ENCODE measurements around the gene ENAM. TPM values are rescaled to one million over a fixed set of nuclear protein-coding genes. Genes with fewer than 3 reads are reported as not detected.

The ENAM gene
- total and polyA plus RNA-seq, 5 donors = 2.6 to 12.1 (median 3.6) TPM

- intact Hi-C loops (cut with DNase I) = no loop called here
- 33% methylated on average over 3 of the region's 3 CpGs for WGBS
These were observed 24.7 kb upstream of the ENAM start for GRCh38 chr4:70603856-70604255.

DNA sequence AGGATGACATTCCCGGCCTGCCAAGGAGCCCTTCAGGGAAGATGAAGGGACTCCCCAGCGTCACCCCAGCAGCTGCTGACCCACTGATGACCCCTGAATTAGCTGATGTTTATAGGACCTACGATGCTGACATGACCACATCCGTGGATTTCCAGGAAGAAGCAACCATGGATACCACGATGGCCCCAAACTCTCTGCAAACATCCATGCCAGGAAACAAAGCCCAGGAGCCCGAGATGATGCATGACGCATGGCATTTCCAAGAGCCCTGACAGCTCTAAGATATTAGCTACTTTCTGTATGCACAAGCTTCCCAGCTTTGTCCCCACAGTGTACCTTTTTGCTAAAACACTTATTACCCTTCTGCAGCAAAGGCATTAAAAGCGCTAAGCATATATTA, 22.1 kb upstream of the ENAM start:
- intact Hi-C loops (cut with DNase I) = no loop called here
- ATAC-seq (no peak), DNase-seq (no peak)
- Histone ChIP-seq H3K4me1 (ENCODE audit: control insufficient read depth, insufficient read depth, low read length) (no peaks in the 10 kb centered on the region), H3K27me3 (ENCODE audit: control insufficient read depth, insufficient read depth) (no peaks in the 10 kb centered on the region), H3K27ac (ENCODE audit: low read length) (no peak overlapping the region), H3K4me3 (ENCODE audit: low read length) (no peak overlapping the region), H3K9me3 (ENCODE audit: control insufficient read depth, low read length) (no peaks in the 10 kb centered on the region)
- 77% methylated on average over 8 of the region's 8 CpGs for WGBS

More at GRCh38 chr4:70603856-70604255, 24.7 kb upstream of the ENAM start:
- H3K9me3 ChIP-seq (ENCODE audit: control insufficient read depth, low read length) = no peaks in the 10 kb centered on the region
- ATAC-seq = no peak
- H3K4me3 ChIP-seq (ENCODE audit: low read length) = no peak overlapping the region
- no peaks in the 10 kb centered on the region for H3K27me3 ChIP-seq (ENCODE audit: control insufficient read depth, insufficient read depth)
- no peaks in the 10 kb centered on the region for H3K4me1 ChIP-seq (ENCODE audit: control insufficient read depth, insufficient read depth, low read length)
- no peak for DNase-seq
- no peak overlapping the region for H3K27ac ChIP-seq (ENCODE audit: low read length)

- 84% methylated on average over 3 of the region's 3 CpGs for WGBS
- H3K9me3 ChIP-seq (ENCODE audit: control insufficient read depth, low read length) = no peaks in the 10 kb centered on the region
- intact Hi-C loops (cut with DNase I) = no loop called here
- H3K4me1 ChIP-seq (ENCODE audit: control insufficient read depth, insufficient read depth, low read length) = no peaks in the 10 kb centered on the region
- no peaks in the 10 kb centered on the region for H3K27me3 ChIP-seq (ENCODE audit: control insufficient read depth, insufficient read depth)
- H3K27ac ChIP-seq (ENCODE audit: low read length) = no peak overlapping the region
- no peak overlapping the region for H3K4me3 ChIP-seq (ENCODE audit: low read length)
- DNase-seq (no peak), ATAC-seq (no peak)
These were observed 21.1 kb upstream of the ENAM start for GRCh38 chr4:70607334-70607853.

GRCh38 chr4:70608324-70608723, 20.2 kb upstream of the ENAM start:
- ATAC-seq (no peak), DNase-seq (no peak)
- Histone ChIP-seq H3K4me1 (ENCODE audit: control insufficient read depth, insufficient read depth, low read length) (no peaks in the 10 kb centered on the region), H3K4me3 (ENCODE audit: low read length) (no peak overlapping the region), H3K9me3 (ENCODE audit: control insufficient read depth, low read length) (no peaks in the 10 kb centered on the region), H3K27me3 (ENCODE audit: control insufficient read depth, insufficient read depth) (no peaks in the 10 kb centered on the region), H3K27ac (ENCODE audit: low read length) (no peak overlapping the region)
- WGBS = 51% methylated on average over 2 of the region's 2 CpGs
- intact Hi-C loops (cut with DNase I) = no loop called here

DNA sequence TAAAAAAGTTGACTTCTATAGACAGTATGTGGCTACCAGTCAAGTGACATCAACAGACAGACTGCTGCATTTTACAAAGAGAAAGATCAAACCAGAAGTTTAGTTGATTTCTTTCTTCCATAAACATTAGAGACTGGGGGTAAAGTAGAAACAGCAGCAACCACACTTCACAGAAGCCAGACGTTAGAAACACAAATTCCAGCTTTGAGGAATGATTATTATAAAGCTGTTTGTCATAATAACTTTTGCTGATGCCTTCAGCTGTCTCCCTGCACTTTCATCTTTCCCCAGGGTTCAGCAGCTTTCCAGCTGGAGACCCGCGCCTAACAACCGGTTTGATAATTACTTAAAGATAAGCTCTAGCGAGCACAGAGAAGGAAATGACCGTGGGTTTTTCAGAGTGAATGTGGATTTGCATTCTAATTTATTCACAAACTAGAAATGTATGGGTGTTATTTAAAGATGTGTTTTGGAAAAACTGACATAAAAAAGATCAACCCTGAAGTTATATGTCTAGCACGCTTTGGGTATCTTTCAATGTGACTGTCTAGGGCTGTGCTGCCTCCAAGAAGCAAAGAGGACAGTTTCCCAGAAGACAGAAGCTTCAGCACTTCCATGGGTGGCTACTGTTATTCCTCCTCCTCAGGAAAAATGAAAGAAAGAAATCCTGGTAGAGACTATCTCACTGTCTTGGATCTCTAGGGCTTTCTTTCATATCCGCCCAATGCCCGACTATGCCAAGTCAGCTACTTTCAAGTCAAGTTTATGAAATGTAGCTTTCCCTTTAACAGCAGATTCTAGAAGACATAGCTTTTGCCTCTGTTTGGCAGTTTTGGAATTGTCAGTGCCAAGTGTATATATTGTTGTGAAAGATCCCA, 15.0 kb upstream of the ENAM start:
- ATAC-seq = peak; percentile 68 to 77
- Histone ChIP-seq H3K4me1 (ENCODE audit: control insufficient read depth, insufficient read depth, low read length) (no peaks in the 10 kb centered on the region), H3K27ac (ENCODE audit: low read length) (no peak overlapping the region), H3K27me3 (ENCODE audit: control insufficient read depth, insufficient read depth) (no peaks in the 10 kb centered on the region), H3K9me3 (ENCODE audit: control insufficient read depth, low read length) (no peaks in the 10 kb centered on the region), H3K4me3 (ENCODE audit: low read length) (peak overlapping the region; percentile 47)
- intact Hi-C loops (cut with DNase I) = no loop called here
- WGBS = 13% methylated on average over 9 of the region's 9 CpGs
- DNase-seq = peak in 1 of 3 donors; percentile 62

GRCh38 chr4:70614184-70614555, 14.4 kb upstream of the ENAM start:
- intact Hi-C loops (cut with DNase I) = no loop called here
- no peak for DNase-seq
- Histone ChIP-seq H3K27ac (ENCODE audit: low read length) (no peak overlapping the region), H3K9me3 (ENCODE audit: control insufficient read depth, low read length) (no peaks in the 10 kb centered on the region), H3K4me1 (ENCODE audit: control insufficient read depth, insufficient read depth, low read length) (no peaks in the 10 kb centered on the region), H3K27me3 (ENCODE audit: control insufficient read depth, insufficient read depth) (no peaks in the 10 kb centered on the region), H3K4me3 (ENCODE audit: low read length) (peak overlapping the region; percentile 47)
- ATAC-seq = peak; percentile 39 to 66
- 54% methylated on average over 3 of the region's 3 CpGs for WGBS

GRCh38 chr4:70619288-70619687, 9.3 kb upstream of the ENAM start:
- no peak for ATAC-seq
- 83% methylated on average over 4 of the region's 4 CpGs for WGBS
- Histone ChIP-seq H3K4me3 (ENCODE audit: low read length) (no peak overlapping the region), H3K9me3 (ENCODE audit: control insufficient read depth, low read length) (no peaks in the 10 kb centered on the region), H3K4me1 (ENCODE audit: control insufficient read depth, insufficient read depth, low read length) (no peaks in the 10 kb centered on the region), H3K27ac (ENCODE audit: low read length) (no peak overlapping the region), H3K27me3 (ENCODE audit: control insufficient read depth, insufficient read depth) (no peaks in the 10 kb centered on the region)
- DNase-seq = no peak
- intact Hi-C loops (cut with DNase I) = no loop called here

DNA sequence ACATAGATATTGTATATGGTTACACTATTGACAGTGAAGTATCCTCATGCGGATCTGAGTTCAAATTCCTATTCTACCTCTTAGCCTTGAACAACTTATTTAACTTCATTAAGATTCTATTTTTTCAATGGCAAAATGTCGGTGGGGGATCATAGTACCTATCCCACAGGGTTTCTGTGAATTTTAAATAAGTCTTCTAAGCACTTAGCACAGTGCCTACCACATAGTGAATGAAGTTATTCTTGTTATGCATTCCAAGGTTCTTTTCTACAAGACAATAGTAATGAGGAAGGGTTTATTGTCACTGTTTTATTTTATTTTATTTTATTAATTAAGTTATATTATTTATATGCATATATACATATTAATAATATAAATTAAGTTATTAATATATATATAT, 8.8 kb upstream of the ENAM start:
- Histone ChIP-seq H3K4me1 (ENCODE audit: control insufficient read depth, insufficient read depth, low read length) (no peaks in the 10 kb centered on the region), H3K9me3 (ENCODE audit: control insufficient read depth, low read length) (no peaks in the 10 kb centered on the region), H3K4me3 (ENCODE audit: low read length) (no peak overlapping the region), H3K27ac (ENCODE audit: low read length) (no peak overlapping the region), H3K27me3 (ENCODE audit: control insufficient read depth, insufficient read depth) (no peaks in the 10 kb centered on the region)
- intact Hi-C loops (cut with DNase I) = no loop called here
- DNase-seq = no peak
- no peak for ATAC-seq
- 95% methylated on average over 2 of the region's 2 CpGs for WGBS

- no peak for ATAC-seq
- no peak for DNase-seq
- Histone ChIP-seq H3K27me3 (ENCODE audit: control insufficient read depth, insufficient read depth) (no peaks in the 10 kb centered on the region), H3K27ac (ENCODE audit: low read length) (no peak overlapping the region), H3K4me1 (ENCODE audit: control insufficient read depth, insufficient read depth, low read length) (no peaks in the 10 kb centered on the region), H3K4me3 (ENCODE audit: low read length) (no peak overlapping the region), H3K9me3 (ENCODE audit: control insufficient read depth, low read length) (no peaks in the 10 kb centered on the region)
- intact Hi-C loops (cut with DNase I) = no loop called here
- 98% methylated on average over 3 of the region's 3 CpGs for WGBS
These were observed 5.2 kb upstream of the ENAM start for GRCh38 chr4:70623323-70623722.

DNA sequence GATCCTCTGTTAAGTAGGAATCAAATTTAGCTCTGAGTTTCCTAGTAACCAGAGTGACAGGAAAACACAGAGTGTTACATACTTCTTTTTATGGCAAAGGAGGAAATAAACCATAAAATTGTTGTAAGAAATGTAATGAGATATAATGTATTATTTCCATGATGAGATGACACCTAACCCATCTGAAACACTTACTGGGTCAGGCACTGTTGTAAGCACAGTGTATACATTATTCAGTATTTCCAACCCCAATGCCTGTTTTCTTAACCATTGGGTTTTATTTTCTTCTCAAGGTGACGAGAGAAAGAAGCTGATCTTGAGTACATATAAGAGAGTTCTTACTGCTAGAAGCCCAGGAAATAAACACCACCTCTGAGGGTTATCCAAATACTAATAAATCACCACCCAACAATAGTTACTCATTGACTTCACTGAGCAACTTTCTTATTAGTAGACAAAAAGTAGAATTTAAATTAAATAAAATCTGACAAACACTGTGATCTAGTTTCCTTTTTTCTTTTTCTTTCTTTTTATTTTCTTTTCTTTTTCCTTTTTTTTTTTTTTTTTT, 4.2 kb upstream of the ENAM start:
- DNase-seq (no peak), ATAC-seq (no peak)
- H3K27me3 ChIP-seq (ENCODE audit: control insufficient read depth, insufficient read depth) = no peaks in the 10 kb centered on the region
- WGBS = 49% methylated on average over 1 of the region's 1 CpG
- no peaks in the 10 kb centered on the region for H3K4me1 ChIP-seq (ENCODE audit: control insufficient read depth, insufficient read depth, low read length)
- no peak overlapping the region for H3K4me3 ChIP-seq (ENCODE audit: low read length)
- H3K9me3 ChIP-seq (ENCODE audit: control insufficient read depth, low read length) = no peaks in the 10 kb centered on the region
- intact Hi-C loops (cut with DNase I) = no loop called here
- no peak overlapping the region for H3K27ac ChIP-seq (ENCODE audit: low read length)

- no peaks in the 10 kb centered on the region for H3K4me1 ChIP-seq (ENCODE audit: control insufficient read depth, insufficient read depth, low read length)
- no peaks in the 10 kb centered on the region for H3K27me3 ChIP-seq (ENCODE audit: control insufficient read depth, insufficient read depth)
- no peak overlapping the region for H3K4me3 ChIP-seq (ENCODE audit: low read length)
- DNase-seq (no peak), ATAC-seq (no peak)
- intact Hi-C loops (cut with DNase I) = no loop called here
- no peak overlapping the region for H3K27ac ChIP-seq (ENCODE audit: low read length)
- H3K9me3 ChIP-seq (ENCODE audit: control insufficient read depth, low read length) = no peaks in the 10 kb centered on the region
- WGBS = 64% methylated on average over 1 of the region's 1 CpG
These were observed 924 bp upstream of the ENAM start for GRCh38 chr4:70627620-70628019.
